LNCAP (cell line): ENCODE measurements around the gene TRMT1L.
A peak's percentile ranks its signal among the peaks of the same experiment; 100 is the strongest.

Experiments
- TF ChIP-seq, protein P1 (sequence below): fragments of 450-650 bp; IDR thresholded peaks from 2 replicates; pipeline ENCODE4 v1.5.1; 2017; ENCODE audit warnings: mild to moderate bottlenecking

TRMT1L gene, protein sequence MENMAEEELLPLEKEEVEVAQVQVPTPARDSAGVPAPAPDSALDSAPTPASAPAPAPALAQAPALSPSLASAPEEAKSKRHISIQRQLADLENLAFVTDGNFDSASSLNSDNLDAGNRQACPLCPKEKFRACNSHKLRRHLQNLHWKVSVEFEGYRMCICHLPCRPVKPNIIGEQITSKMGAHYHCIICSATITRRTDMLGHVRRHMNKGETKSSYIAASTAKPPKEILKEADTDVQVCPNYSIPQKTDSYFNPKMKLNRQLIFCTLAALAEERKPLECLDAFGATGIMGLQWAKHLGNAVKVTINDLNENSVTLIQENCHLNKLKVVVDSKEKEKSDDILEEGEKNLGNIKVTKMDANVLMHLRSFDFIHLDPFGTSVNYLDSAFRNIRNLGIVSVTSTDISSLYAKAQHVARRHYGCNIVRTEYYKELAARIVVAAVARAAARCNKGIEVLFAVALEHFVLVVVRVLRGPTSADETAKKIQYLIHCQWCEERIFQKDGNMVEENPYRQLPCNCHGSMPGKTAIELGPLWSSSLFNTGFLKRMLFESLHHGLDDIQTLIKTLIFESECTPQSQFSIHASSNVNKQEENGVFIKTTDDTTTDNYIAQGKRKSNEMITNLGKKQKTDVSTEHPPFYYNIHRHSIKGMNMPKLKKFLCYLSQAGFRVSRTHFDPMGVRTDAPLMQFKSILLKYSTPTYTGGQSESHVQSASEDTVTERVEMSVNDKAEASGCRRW

DNA sequence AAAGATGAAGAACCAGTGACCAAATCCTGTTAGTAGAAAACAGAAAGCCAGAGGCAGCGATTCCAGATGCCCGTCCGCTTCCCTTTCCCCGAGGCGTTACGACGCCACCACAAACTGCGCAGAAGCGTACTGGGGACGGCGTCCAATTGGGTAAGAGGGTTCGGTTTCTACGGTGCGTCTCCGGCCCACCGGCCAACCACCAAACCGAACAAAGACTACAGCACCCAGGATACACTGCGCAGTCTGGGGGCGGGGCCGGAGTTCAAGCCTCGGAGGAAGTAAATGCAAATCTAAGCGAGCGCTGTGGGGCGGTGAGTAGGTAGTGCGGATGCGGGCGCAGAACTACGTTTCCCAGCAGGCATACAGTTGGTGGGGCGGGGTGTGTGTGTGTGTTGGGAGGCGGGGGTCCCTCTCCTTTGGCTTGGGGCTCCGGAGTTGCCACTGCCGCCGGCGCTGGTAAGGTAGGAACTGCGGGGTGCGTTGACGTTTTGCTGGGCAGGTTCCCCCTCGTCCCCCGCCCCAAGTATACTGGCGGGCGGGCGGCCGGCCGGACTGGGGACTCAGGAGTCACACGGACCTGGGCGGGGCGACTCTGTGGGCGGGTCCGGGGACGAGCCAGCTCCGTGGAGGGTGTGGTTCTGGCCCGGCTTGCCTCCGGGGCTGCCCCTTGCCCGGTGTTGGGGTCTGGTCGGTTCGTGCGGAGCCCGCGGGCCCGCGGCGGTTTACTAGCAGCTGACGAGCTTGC is at the start of gene TRMT1L, which contains the start of gene SWT1:
TSS of gene TRMT1L (minus strand) at position 100 of the 745 bp plus-strand sequence. CDS start 241 bp downstream, outside the sequence.
TSS of gene SWT1 (plus strand) at position 314 of the 745 bp plus-strand sequence. CDS start 3,675 bp downstream, outside the sequence.
- TF ChIP-seq, protein P1, sequence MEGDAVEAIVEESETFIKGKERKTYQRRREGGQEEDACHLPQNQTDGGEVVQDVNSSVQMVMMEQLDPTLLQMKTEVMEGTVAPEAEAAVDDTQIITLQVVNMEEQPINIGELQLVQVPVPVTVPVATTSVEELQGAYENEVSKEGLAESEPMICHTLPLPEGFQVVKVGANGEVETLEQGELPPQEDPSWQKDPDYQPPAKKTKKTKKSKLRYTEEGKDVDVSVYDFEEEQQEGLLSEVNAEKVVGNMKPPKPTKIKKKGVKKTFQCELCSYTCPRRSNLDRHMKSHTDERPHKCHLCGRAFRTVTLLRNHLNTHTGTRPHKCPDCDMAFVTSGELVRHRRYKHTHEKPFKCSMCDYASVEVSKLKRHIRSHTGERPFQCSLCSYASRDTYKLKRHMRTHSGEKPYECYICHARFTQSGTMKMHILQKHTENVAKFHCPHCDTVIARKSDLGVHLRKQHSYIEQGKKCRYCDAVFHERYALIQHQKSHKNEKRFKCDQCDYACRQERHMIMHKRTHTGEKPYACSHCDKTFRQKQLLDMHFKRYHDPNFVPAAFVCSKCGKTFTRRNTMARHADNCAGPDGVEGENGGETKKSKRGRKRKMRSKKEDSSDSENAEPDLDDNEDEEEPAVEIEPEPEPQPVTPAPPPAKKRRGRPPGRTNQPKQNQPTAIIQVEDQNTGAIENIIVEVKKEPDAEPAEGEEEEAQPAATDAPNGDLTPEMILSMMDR: no peak

DNA sequence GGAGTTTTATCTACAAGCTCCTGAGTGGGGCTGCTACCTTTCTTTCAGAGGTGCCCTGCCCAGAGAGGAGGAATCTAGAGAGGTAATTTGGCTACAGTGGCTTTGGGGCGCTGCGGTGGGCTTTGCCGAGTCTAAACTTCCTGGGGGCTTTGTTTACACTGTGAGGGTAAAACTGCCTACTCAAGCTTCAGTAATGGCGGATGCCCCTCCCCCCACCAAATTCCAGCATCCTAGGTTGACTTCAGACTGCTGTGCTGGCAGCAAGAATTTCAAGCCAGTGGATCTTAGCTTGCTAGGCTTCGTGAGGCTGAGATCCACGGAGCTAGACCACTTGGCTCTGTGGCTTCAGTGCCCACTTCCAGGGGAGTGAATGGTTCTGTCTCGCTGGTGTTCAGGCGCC is 44.1 kb upstream of the TRMT1L start:
- TF ChIP-seq, protein P1: no peak

DNA sequence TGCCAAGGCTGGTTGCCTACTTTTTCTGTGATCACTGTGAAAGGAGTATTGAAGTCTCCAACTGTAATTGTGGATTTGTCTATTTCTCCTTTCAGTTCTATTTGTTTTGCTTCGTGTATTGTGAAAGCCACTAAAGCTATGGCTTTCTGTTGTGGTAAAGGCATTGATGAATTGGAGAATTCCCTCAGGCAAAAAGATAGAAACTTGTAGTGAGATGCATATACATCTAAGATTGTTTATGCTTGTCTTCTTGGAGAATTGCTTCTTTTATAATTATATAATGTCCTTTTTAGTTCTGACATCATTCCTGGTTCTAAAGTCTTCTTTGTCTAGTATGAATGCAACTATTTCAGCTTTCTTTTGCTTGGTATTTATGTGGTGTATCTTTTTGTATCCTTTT is 37.0 kb upstream of the TRMT1L start:
- TF ChIP-seq, protein P1: no peak

DNA sequence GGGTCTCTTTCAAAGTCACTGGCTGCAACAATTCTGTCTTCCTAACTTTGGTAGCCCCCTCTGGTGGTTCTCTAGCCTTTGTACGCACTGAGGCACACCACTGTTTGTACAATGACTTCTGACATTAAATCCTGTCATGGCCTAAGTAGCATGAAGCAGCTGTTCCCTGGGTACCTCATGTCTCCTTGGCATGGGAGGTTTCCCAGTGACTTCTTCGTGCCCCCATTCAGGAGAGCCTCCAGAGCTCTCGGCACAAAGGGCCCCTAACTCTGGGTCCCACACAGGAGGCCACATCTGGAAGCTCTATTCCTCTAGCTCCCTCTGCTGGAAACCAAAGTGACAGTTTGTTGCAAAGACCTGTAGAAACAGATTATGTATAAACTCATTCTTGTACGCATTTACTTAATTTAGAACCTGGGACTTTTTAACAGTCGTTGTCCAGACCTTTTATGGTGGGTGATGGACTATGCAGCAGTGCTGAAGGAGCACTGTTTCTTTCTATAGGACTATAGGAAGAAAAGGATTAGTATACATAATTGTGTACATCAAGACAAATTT is 13.6 kb upstream of the TRMT1L start:
- TF ChIP-seq, protein P1: peak; percentile 91

DNA sequence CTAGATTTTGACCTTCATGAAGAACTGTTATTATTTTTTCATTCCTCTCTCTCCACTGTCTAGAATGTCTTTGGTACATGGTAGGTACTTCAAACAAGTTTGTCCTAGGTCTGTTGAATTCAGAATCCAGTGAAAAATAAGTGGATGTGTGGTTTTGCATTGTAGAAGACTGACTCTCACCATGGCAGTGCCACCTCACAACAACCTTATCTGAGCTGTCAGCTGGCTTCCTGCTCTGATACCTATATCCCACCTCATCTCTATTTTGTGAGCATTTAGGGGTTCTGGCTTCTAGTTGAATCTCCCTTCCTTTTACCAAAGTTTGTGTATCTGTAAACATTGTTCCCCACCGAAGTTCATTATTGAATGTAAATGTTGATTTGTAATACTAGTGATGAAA is 9.4 kb upstream of the TRMT1L start:
- TF ChIP-seq, protein P1: no peak

DNA sequence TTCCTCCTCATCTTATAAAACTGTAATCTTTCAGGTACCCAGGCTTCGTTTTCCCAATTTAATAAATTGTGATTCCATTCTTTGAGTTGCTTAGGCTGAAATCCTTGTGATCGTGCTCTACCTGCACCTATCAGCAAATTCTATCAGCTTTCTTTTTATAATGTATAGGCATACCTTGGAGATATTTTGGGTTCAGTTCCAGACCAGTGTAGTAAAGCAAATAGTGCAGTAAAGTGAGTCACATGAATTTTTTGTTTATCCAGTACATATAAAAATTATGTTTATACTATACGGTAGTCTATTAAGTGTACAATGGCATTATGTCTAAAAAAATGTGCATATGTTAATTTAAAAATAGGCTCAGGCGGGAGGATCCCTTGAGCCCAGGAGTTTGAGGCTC is 5.7 kb upstream of the TRMT1L start:
- TF ChIP-seq, protein P1: no peak

DNA sequence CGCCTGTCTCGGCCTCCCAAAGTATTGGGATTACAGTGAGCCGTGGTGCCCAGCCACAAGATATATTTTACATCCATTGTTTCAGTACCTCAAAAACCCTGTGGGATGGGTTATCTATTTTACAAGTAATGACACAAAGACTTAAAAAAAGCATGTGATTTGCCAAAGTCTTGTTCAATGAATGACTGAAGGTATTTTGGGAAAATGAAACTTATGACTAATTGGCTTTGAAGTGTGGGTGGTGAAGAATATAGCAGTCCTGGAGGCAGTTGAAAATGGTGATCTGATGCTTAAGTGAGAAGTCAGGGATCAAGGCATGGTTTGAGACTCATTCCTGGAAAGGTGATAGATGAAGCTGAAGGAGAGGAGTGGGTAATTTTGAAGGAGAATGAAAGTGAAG is 3.2 kb upstream of the TRMT1L start:
- TF ChIP-seq, protein P1: no peak
